Measurements from ENCODE around the gene HADHB.

HADHB gene

DNA sequence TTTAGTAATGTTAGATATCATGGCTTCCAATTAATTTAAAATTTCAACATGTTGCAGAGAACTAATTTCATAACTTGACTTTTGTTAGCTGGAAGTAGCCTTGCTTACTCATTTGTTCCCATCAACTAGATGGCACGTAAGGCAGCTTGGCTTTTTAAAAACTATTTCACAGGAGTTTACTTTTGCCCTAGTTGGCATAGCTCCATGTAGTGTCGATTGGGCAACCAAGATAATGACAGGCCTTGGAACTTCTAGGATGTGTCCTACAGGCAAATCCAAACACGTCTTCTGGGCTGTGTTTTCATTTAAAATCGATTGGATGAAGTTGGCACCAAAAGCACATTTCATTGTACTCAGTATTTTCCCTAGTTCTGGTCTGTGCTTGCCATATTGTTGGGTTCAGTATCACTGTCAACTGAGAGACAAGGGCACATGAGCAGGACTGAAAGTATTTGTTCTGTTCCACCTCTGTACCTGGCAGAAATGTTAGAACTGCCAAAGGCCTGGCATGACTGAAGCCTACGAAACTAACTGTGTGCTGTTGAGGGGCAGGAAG, 29.4 kb downstream of the HADHB start:
- TF ChIP-seq, protein P1, sequence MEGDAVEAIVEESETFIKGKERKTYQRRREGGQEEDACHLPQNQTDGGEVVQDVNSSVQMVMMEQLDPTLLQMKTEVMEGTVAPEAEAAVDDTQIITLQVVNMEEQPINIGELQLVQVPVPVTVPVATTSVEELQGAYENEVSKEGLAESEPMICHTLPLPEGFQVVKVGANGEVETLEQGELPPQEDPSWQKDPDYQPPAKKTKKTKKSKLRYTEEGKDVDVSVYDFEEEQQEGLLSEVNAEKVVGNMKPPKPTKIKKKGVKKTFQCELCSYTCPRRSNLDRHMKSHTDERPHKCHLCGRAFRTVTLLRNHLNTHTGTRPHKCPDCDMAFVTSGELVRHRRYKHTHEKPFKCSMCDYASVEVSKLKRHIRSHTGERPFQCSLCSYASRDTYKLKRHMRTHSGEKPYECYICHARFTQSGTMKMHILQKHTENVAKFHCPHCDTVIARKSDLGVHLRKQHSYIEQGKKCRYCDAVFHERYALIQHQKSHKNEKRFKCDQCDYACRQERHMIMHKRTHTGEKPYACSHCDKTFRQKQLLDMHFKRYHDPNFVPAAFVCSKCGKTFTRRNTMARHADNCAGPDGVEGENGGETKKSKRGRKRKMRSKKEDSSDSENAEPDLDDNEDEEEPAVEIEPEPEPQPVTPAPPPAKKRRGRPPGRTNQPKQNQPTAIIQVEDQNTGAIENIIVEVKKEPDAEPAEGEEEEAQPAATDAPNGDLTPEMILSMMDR (IDR thresholded peaks at IDR 0.05; ENCODE audit: low read depth, low read length, missing control alignments) = no peak
- no peak for DNase-seq (ENCODE audit: extremely low read depth, low read depth)
- no peak overlapping the region for H3K4me3 ChIP-seq (replicated peaks; ENCODE audit: low read depth, low read length)

DNA sequence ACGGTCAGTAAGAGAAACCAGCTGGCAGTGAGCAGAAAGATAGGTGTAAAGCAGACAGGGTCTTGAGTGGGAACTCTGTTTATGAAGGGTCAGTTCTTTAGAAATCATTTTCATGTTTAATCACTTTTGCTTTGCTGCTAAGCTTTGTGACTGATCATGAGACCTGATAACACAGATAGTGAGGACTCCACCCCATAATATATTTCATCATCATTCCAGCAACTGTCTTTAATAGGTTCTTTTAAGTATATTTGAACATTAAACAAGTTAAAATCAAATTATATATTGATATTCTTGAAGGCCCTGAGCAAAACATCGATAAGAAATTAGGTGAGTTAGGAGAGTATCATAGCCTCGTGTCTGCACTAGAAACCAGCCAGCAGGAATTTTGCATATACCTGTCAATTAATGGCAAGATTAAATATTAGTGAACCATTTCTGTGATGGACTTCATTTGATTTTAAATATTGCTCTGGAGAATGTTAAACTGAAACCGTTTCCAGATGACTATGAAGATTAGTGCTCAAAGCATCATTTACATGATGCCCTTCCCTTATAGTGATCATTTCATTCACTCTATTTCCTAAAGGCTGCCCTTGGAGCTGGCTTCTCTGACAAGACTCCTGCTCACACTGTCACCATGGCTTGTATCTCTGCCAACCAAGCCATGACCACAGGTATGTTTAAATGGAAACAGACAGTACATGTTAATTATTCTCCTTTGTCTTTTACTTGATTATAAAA, 31.9 kb downstream of the HADHB start:
- TF ChIP-seq, protein P1 (IDR thresholded peaks at IDR 0.05; ENCODE audit: low read depth, low read length, missing control alignments) = no peak
- no peak for DNase-seq (ENCODE audit: extremely low read depth, low read depth)
- no peak overlapping the region for H3K4me3 ChIP-seq (replicated peaks; ENCODE audit: low read depth, low read length)

DNA sequence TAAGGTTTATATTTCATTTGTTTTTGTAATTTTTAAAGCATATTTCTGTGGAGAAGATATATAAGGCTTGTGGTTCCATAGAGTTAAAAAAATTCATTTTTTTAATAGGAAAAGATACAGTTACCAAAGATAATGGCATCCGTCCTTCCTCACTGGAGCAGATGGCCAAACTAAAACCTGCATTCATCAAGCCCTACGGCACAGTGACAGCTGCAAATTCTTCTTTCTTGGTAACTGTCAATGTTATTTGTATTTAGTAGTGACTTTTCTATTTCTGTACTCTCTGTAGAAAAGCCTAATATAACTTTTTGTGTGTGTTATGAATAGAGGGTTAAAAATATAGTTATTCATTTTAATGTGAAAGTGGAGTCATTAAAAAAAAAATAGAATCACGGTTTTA, 35.1 kb downstream of the HADHB start:
- no peak overlapping the region for H3K4me3 ChIP-seq (replicated peaks; ENCODE audit: low read depth, low read length)
- TF ChIP-seq, protein P1 (IDR thresholded peaks at IDR 0.05; ENCODE audit: low read depth, low read length, missing control alignments) = no peak
- DNase-seq (ENCODE audit: extremely low read depth, low read depth) = no peak

DNA sequence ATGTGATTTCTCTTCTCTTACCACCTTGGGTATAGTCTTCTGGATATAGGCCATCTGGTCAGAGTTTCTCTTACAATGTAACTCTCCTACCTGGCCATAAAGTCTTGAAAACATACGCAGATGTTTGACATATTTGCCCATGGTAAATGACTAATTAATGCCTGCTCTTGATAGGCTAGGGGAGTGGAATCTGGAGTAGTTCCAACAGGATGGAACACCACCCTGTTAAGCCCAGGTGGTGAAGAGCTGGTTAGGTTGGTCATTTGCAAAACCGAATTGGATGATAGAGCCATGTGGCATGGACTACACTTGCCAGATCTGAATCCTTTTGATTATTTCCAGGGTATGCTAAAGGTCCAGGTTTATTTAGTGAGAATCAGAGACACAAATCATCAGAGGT, 36.5 kb downstream of the HADHB start:
- DNase-seq (ENCODE audit: extremely low read depth, low read depth) = no peak
- no peak overlapping the region for H3K4me3 ChIP-seq (replicated peaks; ENCODE audit: low read depth, low read length)
- TF ChIP-seq, protein P1 (IDR thresholded peaks at IDR 0.05; ENCODE audit: low read depth, low read length, missing control alignments) = no peak

DNA sequence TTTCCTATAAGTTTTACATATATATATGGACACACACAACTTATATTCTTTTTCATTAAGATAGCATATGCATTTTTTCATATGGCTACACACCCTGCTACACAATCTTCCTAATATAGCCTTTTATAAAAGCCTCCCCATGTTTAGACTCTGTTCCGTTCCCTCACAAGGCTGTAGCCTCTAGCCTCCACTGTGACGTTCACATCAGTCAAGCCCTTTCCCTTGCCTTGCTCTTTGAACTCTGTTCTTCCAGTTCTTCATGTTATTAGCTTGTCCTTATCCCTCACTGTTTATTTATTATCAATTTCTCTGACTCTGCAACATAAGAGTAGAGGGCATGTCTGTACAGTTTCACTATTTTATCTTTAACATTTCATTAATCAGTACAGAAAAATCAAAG, 38.9 kb downstream of the HADHB start:
- no peak for DNase-seq (ENCODE audit: extremely low read depth, low read depth)
- TF ChIP-seq, protein P1 (IDR thresholded peaks at IDR 0.05; ENCODE audit: low read depth, low read length, missing control alignments) = no peak
- H3K4me3 ChIP-seq (replicated peaks; ENCODE audit: low read depth, low read length) = no peak overlapping the region

DNA sequence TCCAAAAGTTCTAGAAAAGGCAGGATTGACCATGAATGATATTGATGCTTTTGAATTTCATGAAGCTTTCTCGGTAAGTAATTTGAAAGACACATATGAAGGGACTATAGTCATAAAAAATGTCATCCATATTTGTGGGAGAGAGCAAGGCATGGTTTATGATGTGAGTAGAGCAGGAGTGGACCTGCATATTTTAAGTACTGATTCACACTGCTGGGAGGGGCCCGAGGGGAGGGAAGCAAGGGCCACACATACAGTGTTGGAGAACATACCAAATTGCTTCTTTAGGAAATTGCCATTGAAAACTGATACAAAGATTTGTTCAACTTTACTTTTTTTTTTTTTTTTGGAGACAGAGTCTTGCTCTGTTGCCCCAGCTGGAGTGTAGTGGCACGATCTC, 39.4 kb downstream of the HADHB start:
- no peak for DNase-seq (ENCODE audit: extremely low read depth, low read depth)
- TF ChIP-seq, protein P1 (IDR thresholded peaks at IDR 0.05; ENCODE audit: low read depth, low read length, missing control alignments) = no peak
- H3K4me3 ChIP-seq (replicated peaks; ENCODE audit: low read depth, low read length) = no peak overlapping the region

All from HFF-Myc (cell line).